Esophagus squamous epithelium (tissue), 5 donors: Measurements from ENCODE around the gene B4GALNT4. TPM values are rescaled to one million over a fixed set of nuclear protein-coding genes. Genes with fewer than 3 reads are reported as not detected.
A peak's percentile ranks its signal among the peaks of the same experiment; 100 is the strongest.
"Not testable (repeated sequence)": the region's sequence is repeated elsewhere in the genome, so short reads cannot be mapped to it uniquely, and the experiment has no call there.

Experiments used
- DNase-seq: peaks from one replicate; lab custom pipeline; 2025; lab: John Stamatoyannopoulos, UW
- H3K27ac ChIP-seq, 4 donors: fragments of 200-600 bp; sonication (generic); one replicate each; pipeline ENCODE4 v1.5.1; 2016 to 2019; ENCODE audit warnings: mild to moderate bottlenecking in 1 of 4
- H3K27me3 ChIP-seq, 4 donors: fragments of 200-600 bp; sonication (generic); 1 replicate in 3 of 4; 2 replicates in 1 of 4; pipeline versions ENCODE4 v1.5.1 to v1.6.0; 2017 to 2021; ENCODE audit warnings: antibody characterized with exemption in 1 of 4
- H3K36me3 ChIP-seq, 3 donors: fragments of 200-600 bp; sonication (generic); one replicate each; pipeline ENCODE4 v1.5.1; 2016 to 2019
- H3K4me1 ChIP-seq, 3 donors: fragments of 200-600 bp; sonication (generic); one replicate each; pipeline ENCODE4 v1.5.1; 2017 to 2019
- H3K4me3 ChIP-seq, 4 donors: fragments of 200-600 bp; sonication (generic); 1 replicate in 3 of 4; 2 replicates in 1 of 4; pipeline ENCODE4 v1.5.1; 2016 to 2019; ENCODE audit warnings: mild to moderate bottlenecking in 2 of 4, moderate library complexity in 1 of 4
- H3K9me3 ChIP-seq, 3 donors: fragments of 200-600 bp; sonication (generic); one replicate each; pipeline ENCODE4 v1.5.1; 2016 to 2019
- POLR2A ChIP-seq, 4 donors: fragments of 450-650 bp; IDR thresholded peaks; one replicate each; pipeline ENCODE4 v1.6.1; 2017; ENCODE audit warnings: antibody characterized with exemption in 4 of 4, mild to moderate bottlenecking in 4 of 4, moderate library complexity in 3 of 4
- WGBS, 2 donors: methylation state at CpG; one replicate each; pipeline ENCODE4 v1.1.5; 2018; 5-methylcytosine and 5-hydroxymethylcytosine counted together
- intact Hi-C: fragments of 100-400 bp; cut with DNase I; formaldehyde crosslinking; loops from one replicate; pipeline ENCODE4 v1.15.0; 2022
- total RNA-seq, 4 donors: library from RNA; depleted of rRNA; stranded (reverse); fragments of >200 nt; gene quantifications; one replicate each; pipeline ENCODE4 v1.1.0, GENCODE V29; 2016
- TF ChIP-seq, protein P1 (sequence below), 6 experiments: fragments of 450-650 bp in 4 of 6; fragments of 200-600 bp in 2 of 6; sonication (generic) in 2 of 6; IDR thresholded peaks; one replicate each; pipeline ENCODE4 v1.5.1; 2016 to 2019; ENCODE audit warnings: antibody characterized with exemption in 6 of 6, mild to moderate bottlenecking in 4 of 6, moderate library complexity in 4 of 6
- donor health status: DM: yes; HTN: yes; CAD: no.

The B4GALNT4 gene
- total RNA-seq, 4 donors from 2014 or later = 0.97 to 7.9 (median 3.3) TPM

DNA sequence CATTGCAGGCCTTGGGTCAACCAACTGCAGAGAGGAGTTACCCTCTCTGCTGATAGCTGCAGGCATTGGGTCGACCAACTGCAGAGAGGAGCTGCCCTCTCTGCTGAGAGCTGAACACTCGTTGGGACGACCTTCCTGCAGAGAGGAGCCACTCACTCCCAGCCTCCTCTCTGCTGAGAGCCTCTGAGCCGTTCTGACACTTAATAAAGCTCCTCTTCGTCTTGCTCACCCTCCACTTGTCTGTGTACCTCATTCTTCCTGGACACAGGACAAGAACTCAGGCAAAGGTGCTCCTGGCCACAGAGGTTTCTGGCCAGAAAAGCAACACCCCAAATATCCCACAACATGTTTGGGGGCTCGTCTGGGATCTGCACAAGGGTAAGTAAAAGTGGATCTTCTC, 17.2 kb downstream of the B4GALNT4 start:
- Histone ChIP-seq H3K27me3 (peaks cover 0 to 3% (median 0%) of the 10 kb centered on the region in 4 donors), H3K9me3 (peaks cover 0 to 10% (median 0%) of the 10 kb centered on the region in 3 donors), H3K4me1 (peaks cover 0 to 13% (median 5%) of the 10 kb centered on the region in 3 donors), H3K36me3 (no peaks in the 10 kb centered on the region), H3K27ac (no peak overlapping the region), H3K4me3 (no peak overlapping the region)
- no peak for TF ChIP-seq POLR2A (IDR thresholded peaks at IDR 0.05)
- TF ChIP-seq, protein P1, sequence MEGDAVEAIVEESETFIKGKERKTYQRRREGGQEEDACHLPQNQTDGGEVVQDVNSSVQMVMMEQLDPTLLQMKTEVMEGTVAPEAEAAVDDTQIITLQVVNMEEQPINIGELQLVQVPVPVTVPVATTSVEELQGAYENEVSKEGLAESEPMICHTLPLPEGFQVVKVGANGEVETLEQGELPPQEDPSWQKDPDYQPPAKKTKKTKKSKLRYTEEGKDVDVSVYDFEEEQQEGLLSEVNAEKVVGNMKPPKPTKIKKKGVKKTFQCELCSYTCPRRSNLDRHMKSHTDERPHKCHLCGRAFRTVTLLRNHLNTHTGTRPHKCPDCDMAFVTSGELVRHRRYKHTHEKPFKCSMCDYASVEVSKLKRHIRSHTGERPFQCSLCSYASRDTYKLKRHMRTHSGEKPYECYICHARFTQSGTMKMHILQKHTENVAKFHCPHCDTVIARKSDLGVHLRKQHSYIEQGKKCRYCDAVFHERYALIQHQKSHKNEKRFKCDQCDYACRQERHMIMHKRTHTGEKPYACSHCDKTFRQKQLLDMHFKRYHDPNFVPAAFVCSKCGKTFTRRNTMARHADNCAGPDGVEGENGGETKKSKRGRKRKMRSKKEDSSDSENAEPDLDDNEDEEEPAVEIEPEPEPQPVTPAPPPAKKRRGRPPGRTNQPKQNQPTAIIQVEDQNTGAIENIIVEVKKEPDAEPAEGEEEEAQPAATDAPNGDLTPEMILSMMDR (IDR thresholded peaks at IDR 0.05) = no peak
- intact Hi-C loops = no loop called here
- no peak for DNase-seq
- WGBS, 2 donors = 84 to 88% methylated on average over 6 of the region's 6 CpGs

DNA sequence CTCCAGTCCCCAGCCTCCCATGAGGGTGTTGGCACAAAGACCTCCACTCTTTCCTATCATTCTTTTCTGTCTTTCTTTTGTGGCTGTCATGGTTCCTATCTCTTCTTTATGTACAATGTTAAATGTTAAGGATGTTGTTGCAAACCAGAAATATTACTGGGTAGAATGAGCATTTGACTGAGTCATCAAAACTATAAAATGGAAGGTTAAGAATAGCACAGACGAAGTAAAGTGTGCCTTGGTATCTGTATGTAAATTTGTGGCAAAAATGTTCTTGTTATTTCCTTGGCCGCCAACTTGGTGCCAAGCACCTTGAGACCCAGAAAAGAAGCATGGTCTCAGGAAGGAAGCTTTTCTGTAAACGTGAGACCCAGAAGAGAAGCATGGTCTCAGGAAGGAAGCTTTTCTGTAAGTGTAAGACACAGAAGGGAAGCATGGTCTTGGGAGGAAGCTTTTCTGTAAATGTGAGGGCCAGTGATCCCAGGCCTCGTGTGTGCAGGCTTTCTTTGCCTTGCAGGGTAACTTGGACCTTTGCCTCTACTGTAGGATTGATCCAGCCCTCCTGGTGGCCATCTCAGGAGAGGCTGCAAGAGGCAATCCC, 18.0 kb downstream of the B4GALNT4 start:
- H3K36me3 ChIP-seq = no peaks in the 10 kb centered on the region
- H3K27me3 ChIP-seq = peaks cover 0 to 7% (median 0%) of the 10 kb centered on the region in 4 donors
- no peak overlapping the region for H3K4me3 ChIP-seq
- intact Hi-C loops = no loop called here
- peaks cover 0 to 20% (median 5%) of the 10 kb centered on the region in 3 donors for H3K4me1 ChIP-seq
- no peak for DNase-seq
- no peak overlapping the region for H3K27ac ChIP-seq
- peaks cover 0 to 10% (median 0%) of the 10 kb centered on the region in 3 donors for H3K9me3 ChIP-seq
- 57 to 72% methylated on average over 4 of the region's 4 CpGs for WGBS, 2 donors
- no peak for TF ChIP-seq POLR2A (IDR thresholded peaks at IDR 0.05)
- TF ChIP-seq, protein P1 (IDR thresholded peaks at IDR 0.05) = no peak

DNA sequence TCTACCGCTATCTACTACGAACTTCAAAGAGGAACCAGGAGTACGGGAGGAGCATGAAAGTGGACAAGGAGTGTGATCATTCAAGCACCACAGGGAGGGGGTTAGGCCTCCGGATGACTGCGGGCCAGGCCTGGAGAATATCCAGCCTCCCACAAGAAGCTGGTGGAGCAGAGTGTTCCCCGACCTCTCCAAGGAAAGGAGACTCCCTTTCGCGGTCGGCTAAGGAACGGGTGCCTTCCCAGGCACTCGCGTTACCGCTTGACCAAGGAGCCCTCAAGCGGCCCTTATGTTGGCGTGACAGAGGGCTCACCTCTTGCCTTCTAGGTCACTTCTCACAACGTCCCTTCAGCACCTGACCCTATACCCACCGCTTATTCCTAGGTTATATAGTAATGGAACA, 20.1 kb downstream of the B4GALNT4 start:
- peaks cover 0 to 10% (median 0%) of the 10 kb centered on the region in 3 donors for H3K9me3 ChIP-seq
- H3K36me3 ChIP-seq, intact Hi-C loops, H3K4me3 ChIP-seq, DNase-seq: not testable (repeated sequence)
- H3K4me1 ChIP-seq = peaks cover 0 to 20% (median 5%) of the 10 kb centered on the region in 3 donors
- peak overlapping the region in 1 of 4 donors; percentile 34 for H3K27ac ChIP-seq
- peaks cover 0 to 22% (median 0%) of the 10 kb centered on the region in 4 donors for H3K27me3 ChIP-seq
- WGBS, 2 donors = 78 to 83% methylated on average over 5 to 17 of the region's 17 CpGs

DNA sequence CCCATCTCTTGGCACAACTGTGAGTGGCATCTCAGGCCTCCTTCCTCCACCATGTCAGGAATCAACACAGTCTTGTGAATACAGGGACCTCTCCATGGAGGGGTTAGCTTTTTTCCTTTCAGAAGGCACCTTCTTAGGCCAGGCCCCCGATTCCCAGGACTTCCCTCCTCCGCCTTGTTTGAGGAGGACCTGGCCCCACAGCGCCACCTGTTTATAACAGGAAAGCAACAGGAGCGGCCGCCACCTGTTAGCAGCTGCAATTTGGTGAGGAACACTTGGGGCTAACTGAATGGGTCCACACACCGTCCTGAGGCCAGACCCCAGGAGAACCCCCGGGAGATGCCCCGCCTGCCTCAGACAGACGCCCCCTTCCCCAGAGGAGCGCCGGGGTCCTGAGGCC, 20.9 kb downstream of the B4GALNT4 start:
- Histone ChIP-seq H3K4me1 (peaks cover 0 to 21% (median 5%) of the 10 kb centered on the region in 3 donors), H3K4me3 (no peak overlapping the region), H3K27ac (no peak overlapping the region), H3K27me3 (peaks cover 0 to 22% (median 0%) of the 10 kb centered on the region in 4 donors), H3K36me3 (no peaks in the 10 kb centered on the region), H3K9me3 (peaks cover 0 to 10% (median 0%) of the 10 kb centered on the region in 3 donors)
- DNase-seq = no peak
- 20 to 40% methylated on average over 1 to 2 of the region's 11 CpGs for WGBS, 2 donors
- intact Hi-C loops = no loop called here
- TF ChIP-seq, protein P1 (IDR thresholded peaks at IDR 0.05) = peak in 4 of 6 experiments; percentile 9 to 31 (median 12)
- TF ChIP-seq POLR2A (IDR thresholded peaks at IDR 0.05) = no peak

DNA sequence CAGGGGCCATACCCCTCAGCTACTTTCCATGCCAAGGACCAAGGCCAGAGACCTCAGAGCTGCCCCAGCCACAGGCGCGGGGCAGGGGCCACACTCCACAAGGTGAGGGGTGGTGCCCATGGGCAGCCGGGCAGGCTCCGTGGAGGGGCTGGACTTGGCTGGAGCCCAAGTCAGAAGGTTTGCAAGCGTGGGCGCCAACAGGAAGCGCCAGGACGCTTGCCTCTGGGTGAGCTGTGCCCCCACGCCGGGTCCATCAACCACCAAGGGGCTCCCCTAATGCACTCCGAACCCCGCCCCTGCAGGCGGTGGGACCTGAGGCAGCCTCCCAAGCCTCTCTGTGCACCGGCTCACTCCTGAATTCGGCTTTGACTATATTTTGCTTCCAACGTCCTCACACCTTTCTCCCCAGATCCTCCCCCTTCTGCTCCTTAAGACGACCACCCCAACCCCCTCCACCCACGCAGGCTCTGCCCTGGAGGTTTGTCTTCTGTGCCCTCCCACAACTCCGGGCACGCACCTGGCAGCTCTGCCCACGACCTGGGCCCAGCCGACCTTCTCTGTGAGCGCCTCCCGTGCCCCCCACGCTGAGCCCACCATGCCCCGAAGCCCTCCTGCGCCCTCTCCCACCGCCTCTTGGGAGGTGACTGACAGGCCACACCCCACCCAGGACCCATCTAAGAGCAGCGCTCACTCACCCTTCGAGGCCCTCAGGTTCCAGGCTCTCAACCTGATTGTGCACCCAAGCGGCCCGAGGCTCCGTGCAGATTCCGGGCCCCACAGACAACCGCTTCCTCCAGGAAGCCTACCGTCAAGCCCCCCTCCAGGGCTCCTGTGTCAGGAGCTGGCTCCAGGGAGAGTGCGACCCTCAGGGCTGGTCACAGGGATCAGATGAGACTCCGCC, 22.1 kb downstream of the B4GALNT4 start:
- no peak for DNase-seq
- no peak for TF ChIP-seq POLR2A (IDR thresholded peaks at IDR 0.05)
- TF ChIP-seq, protein P1 (IDR thresholded peaks at IDR 0.05) = no peak
- Histone ChIP-seq H3K27me3 (peaks cover 0 to 22% (median 0%) of the 10 kb centered on the region in 4 donors), H3K9me3 (peaks cover 0 to 8% (median 0%) of the 10 kb centered on the region in 3 donors), H3K27ac (peak overlapping the region in 3 of 4 donors; percentile 93 to 97 (median 97)), H3K36me3 (no peaks in the 10 kb centered on the region), H3K4me3 (peak overlapping the region; percentile 65 to 74 (median 68)), H3K4me1 (peaks cover 2 to 33% (median 12%) of the 10 kb centered on the region in 3 donors)
- intact Hi-C loops = no loop called here
- WGBS, 2 donors = 36 to 43% methylated on average over 10 to 13 of the region's 38 CpGs
